ENCODE measurements around the gene KSR1. TPM values are rescaled to one million over a fixed set of nuclear protein-coding genes. Genes with fewer than 3 reads are reported as not detected.

Gene KSR1
- total RNA-seq, 2 experiments from 2014 or later = 96.6 to 113 TPM

Other genes starting within 250 kb of the KSR1 start
- gene WSB1, start 162.3 kb upstream of the KSR1 start, total RNA-seq = 100 to 1,000 TPM; 145 to 190 TPM
- 10 to 100 TPM; 33.7 to 33.8 TPM for gene LGALS9, start 174.7 kb downstream of the KSR1 start, total RNA-seq

Data from activated CD4-positive, alpha-beta T cell treated with anti-CD3 and anti-CD28 coated beads for 36 hours (primary cell).